Measurements from ENCODE around the gene SCTR. TPM values are rescaled to one million over a fixed set of nuclear protein-coding genes. Genes with fewer than 3 reads are reported as not detected.
A peak's percentile ranks its signal among the peaks of the same experiment; 100 is the strongest.

Gene SCTR
- total and polyA plus RNA-seq, 2 of the 8 experiments (the other 6 are each of a cell fraction or from before 2014, with no cell fraction given), result 0.15 TPM; not detected in 1

DNA sequence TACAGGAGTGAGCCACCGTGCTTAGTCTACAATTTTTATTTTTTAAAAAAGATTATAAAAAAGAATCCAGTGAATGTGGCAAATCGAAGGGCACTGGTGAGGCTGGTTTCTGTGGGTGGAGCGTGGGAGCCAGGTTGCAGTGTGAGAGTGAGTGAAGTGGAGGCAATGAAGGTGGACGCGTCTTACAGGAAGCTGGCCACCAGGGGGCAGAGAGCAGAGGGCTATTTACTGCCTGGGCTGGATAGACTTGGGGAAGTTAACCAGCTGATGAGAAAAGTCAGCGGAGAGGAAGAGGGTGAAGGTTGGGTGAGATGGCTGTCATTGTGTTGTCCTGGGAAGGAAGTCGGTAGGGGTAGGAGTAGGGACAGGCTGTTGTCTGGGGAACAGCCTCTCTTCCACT is 6.8 kb downstream of the SCTR start (continued):
- TF ChIP-seq RAD21 (IDR thresholded peaks at IDR 0.05 in 1 of 2, conservative IDR thresholded peaks at IDR 0.05 in 1 of 2; ENCODE audit: low read depth in 2 of 2, low read length in 2 of 2), result peak; percentile 70 to 76
- TF ChIP-seq RFX5 (IDR thresholded peaks at IDR 0.05; ENCODE audit: borderline replicate concordance, low read depth, low read length), result no peak
- TF ChIP-seq SIX5 (IDR thresholded peaks at IDR 0.05; ENCODE audit: low read depth, low read length), result no peak
- TF ChIP-seq HDAC6 (IDR thresholded peaks at IDR 0.05; ENCODE audit: low read depth, low read length), result no peak
- TF ChIP-seq SIN3A (conservative IDR thresholded peaks at IDR 0.05 in 1 of 2, IDR thresholded peaks at IDR 0.05 in 1 of 2; ENCODE audit: low read depth in 1 of 2, low read length in 2 of 2), result peak in 1 of 2 experiments; percentile 76; a peak in 1 of 4 replicates
- no peak for TF ChIP-seq JUN (IDR thresholded peaks at IDR 0.05; ENCODE audit: low read depth, low read length)
- peak; percentile 43; the same call in 1 of the 2 replicates for TF ChIP-seq CREB1 (IDR thresholded peaks at IDR 0.05)
- TF ChIP-seq CHD1 (IDR thresholded peaks at IDR 0.05; ENCODE audit: low read depth, low read length), result no peak
- TF ChIP-seq, protein P1, sequence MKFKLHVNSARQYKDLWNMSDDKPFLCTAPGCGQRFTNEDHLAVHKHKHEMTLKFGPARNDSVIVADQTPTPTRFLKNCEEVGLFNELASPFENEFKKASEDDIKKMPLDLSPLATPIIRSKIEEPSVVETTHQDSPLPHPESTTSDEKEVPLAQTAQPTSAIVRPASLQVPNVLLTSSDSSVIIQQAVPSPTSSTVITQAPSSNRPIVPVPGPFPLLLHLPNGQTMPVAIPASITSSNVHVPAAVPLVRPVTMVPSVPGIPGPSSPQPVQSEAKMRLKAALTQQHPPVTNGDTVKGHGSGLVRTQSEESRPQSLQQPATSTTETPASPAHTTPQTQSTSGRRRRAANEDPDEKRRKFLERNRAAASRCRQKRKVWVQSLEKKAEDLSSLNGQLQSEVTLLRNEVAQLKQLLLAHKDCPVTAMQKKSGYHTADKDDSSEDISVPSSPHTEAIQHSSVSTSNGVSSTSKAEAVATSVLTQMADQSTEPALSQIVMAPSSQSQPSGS (IDR thresholded peaks at IDR 0.05; ENCODE audit: low read length), result no peak
- TF ChIP-seq SP4 (IDR thresholded peaks at IDR 0.05; ENCODE audit: low read length), result no peak
- TF ChIP-seq BRCA1 (IDR thresholded peaks at IDR 0.05; ENCODE audit: low read depth, low read length), result no peak

All from H1 (cell line).